Tibial nerve (tissue), 4 donors: ENCODE results near the gene BTLA. TPM values are rescaled to one million over a fixed set of nuclear protein-coding genes. Genes with fewer than 3 reads are reported as not detected.

Experiments
- DNase-seq, 2 donors: peaks; one replicate each; pipeline ENCODE4 v3.0.0-alpha.2; 2019; ENCODE audit warnings: low spot score in 2 of 2
- H3K27ac ChIP-seq, 4 donors: fragments of 200-600 bp; sonication (generic) in 3 of 4; one replicate each; pipeline ENCODE4 v1.5.1; 2017 to 2019; ENCODE audit warnings: mild to moderate bottlenecking in 1 of 4
- H3K27me3 ChIP-seq, 2 donors: fragments of 200-600 bp; sonication (generic) in 1 of 2; one replicate each; pipeline versions ENCODE4 v1.5.1 to v1.6.0; 2017 to 2019
- H3K36me3 ChIP-seq, 3 donors: fragments of 200-600 bp; sonication (generic); one replicate each; pipeline ENCODE4 v1.5.1; 2018 to 2019
- H3K4me1 ChIP-seq, 4 donors: fragments of 200-600 bp; sonication (generic) in 3 of 4; one replicate each; pipeline ENCODE4 v1.5.1; 2017 to 2019
- H3K4me3 ChIP-seq, 4 donors: fragments of 200-600 bp; sonication (generic) in 3 of 4; one replicate each; pipeline ENCODE4 v1.5.1; 2017 to 2019; ENCODE audit warnings: mild to moderate bottlenecking in 1 of 4, moderate library complexity in 1 of 4
- H3K9me3 ChIP-seq, 4 donors: fragments of 200-600 bp; sonication (generic) in 3 of 4; one replicate each; pipeline ENCODE4 v1.5.1; 2017 to 2019
- CTCF ChIP-seq, 5 experiments: fragments of 200-600 bp in 3 of 5; fragments of 450-650 bp in 2 of 5; sonication (generic) in 3 of 5; IDR thresholded peaks; one replicate each; pipeline ENCODE4 v1.5.1; 2016 to 2019; ENCODE audit warnings: antibody characterized with exemption in 5 of 5, mild to moderate bottlenecking in 3 of 5, moderate library complexity in 2 of 5
- EP300 ChIP-seq, 2 donors: sonication (generic); formaldehyde crosslinking; IDR thresholded peaks; one replicate each; pipeline ENCODE4 v1.6.1; 2017; ENCODE audit warnings: antibody characterized with exemption in 2 of 2, mild to moderate bottlenecking in 1 of 2
- POLR2A ChIP-seq, 2 donors: fragments of 450-650 bp; IDR thresholded peaks; one replicate each; pipeline ENCODE4 v1.6.1; 2017; ENCODE audit warnings: antibody characterized with exemption in 2 of 2, mild to moderate bottlenecking in 2 of 2, moderate library complexity in 2 of 2
- WGBS, 2 donors: methylation state at CpG; one replicate each; pipeline ENCODE4 v1.1.5; 2018; 5-methylcytosine and 5-hydroxymethylcytosine counted together
- total RNA-seq, 4 donors: library from RNA; depleted of rRNA; stranded (reverse); fragments of >200 nt; gene quantifications; one replicate each; pipeline ENCODE4 v1.1.0, GENCODE V29; 2016

Gene BTLA
- total RNA-seq, 4 donors from 2014 or later = 0.98 to 5.4 TPM; not detected in 2

DNA sequence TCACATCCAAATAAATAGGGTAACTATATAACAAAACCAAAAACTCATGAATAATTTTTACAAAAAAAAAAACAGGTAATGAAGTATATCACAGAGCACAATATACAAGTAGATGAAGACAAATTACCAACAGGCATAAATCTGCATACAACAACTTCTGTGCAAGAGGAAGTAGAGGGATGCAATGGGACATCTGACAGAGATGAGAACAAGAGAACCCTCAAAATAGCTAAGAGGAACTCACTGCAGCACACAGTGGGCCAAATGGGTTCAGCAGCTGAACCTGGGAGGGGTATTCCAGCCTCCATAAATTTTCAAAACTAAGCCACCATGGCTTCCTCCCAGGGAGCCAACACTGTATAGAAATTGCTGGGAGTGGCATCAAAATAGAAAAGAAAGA, 9.6 kb upstream of the BTLA start:
- no peak for DNase-seq
- TF ChIP-seq EP300 (IDR thresholded peaks at IDR 0.05) (no peak), POLR2A (IDR thresholded peaks at IDR 0.05) (no peak), CTCF (IDR thresholded peaks at IDR 0.05) (no peak)
- H3K4me1 ChIP-seq = peaks cover 0 to 11% (median 0%) of the 10 kb centered on the region in 4 donors
- no peaks in the 10 kb centered on the region for H3K9me3 ChIP-seq
- H3K36me3 ChIP-seq = no peaks in the 10 kb centered on the region
- H3K27ac ChIP-seq = no peak overlapping the region
- H3K4me3 ChIP-seq = no peak overlapping the region
- no peaks in the 10 kb centered on the region for H3K27me3 ChIP-seq

DNA sequence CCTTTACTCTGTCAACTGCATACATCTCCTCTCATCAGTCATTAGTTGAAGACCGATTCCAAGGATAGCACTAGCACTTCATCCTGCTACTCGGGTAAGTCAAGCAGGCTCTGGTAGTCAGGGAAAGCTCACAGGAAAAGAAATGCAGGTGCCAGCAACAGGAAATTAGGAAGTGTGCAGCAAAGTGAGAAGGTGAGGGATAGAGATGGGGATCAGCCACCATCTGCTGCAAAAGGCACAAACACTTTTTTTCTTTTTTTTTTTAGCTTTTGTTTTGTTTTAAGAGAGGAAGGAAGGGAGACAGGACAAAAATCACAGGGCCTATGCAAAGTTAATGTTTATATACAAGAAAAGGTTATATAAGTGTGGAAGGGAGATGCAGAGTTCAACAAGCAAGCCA, 9.0 kb upstream of the BTLA start:
- no peaks in the 10 kb centered on the region for H3K27me3 ChIP-seq
- no peaks in the 10 kb centered on the region for H3K9me3 ChIP-seq
- 86 to 89% methylated on average over 2 of the region's 2 CpGs for WGBS, 2 donors
- H3K27ac ChIP-seq = no peak overlapping the region
- H3K4me1 ChIP-seq = peaks cover 0 to 11% (median 0%) of the 10 kb centered on the region in 4 donors
- DNase-seq = no peak
- TF ChIP-seq EP300 (IDR thresholded peaks at IDR 0.05) (no peak), POLR2A (IDR thresholded peaks at IDR 0.05) (no peak), CTCF (IDR thresholded peaks at IDR 0.05) (no peak)
- no peak overlapping the region for H3K4me3 ChIP-seq
- no peaks in the 10 kb centered on the region for H3K36me3 ChIP-seq

DNA sequence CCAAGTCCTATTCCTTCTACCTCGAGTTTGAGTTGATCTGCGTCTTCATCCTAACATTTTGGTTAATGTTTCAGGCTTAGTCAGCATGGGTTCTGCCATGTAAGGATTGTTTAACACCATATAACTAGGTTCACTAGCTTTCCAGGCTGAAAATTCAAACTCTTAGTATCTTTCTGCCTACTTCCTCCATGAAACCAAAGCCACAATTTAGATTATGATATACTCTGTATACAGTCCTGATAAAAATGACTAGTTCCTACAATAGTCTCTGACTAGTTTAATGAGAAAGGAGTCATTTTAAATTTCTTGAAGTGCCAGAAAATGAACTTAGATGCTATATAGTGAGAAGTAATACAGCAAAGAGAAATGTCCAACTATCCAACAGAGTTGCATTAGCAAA, 6.6 kb upstream of the BTLA start:
- WGBS, 2 donors = 32 to 46% methylated on average over 2 of the region's 2 CpGs
- TF ChIP-seq EP300 (IDR thresholded peaks at IDR 0.05) = no peak
- TF ChIP-seq POLR2A (IDR thresholded peaks at IDR 0.05) = no peak
- no peak for TF ChIP-seq CTCF (IDR thresholded peaks at IDR 0.05)
- H3K36me3 ChIP-seq = no peaks in the 10 kb centered on the region
- H3K27me3 ChIP-seq = no peaks in the 10 kb centered on the region
- no peak overlapping the region for H3K27ac ChIP-seq
- H3K9me3 ChIP-seq = no peaks in the 10 kb centered on the region
- H3K4me3 ChIP-seq = no peak overlapping the region
- H3K4me1 ChIP-seq = peaks cover 0 to 11% (median 0%) of the 10 kb centered on the region in 4 donors
- no peak for DNase-seq

- no peak for DNase-seq
- Histone ChIP-seq H3K4me1 (peaks cover 0 to 3% (median 0%) of the 10 kb centered on the region in 4 donors), H3K27me3 (no peaks in the 10 kb centered on the region), H3K4me3 (no peak overlapping the region), H3K27ac (no peak overlapping the region), H3K36me3 (no peaks in the 10 kb centered on the region), H3K9me3 (no peaks in the 10 kb centered on the region)
- WGBS, 2 donors = 69% methylated on average over 3 of the region's 3 CpGs
- TF ChIP-seq EP300 (IDR thresholded peaks at IDR 0.05) (no peak), POLR2A (IDR thresholded peaks at IDR 0.05) (no peak), CTCF (IDR thresholded peaks at IDR 0.05) (no peak)
Measured at GRCh38 chr3:112504123-112504522, 4.9 kb upstream of the BTLA start.

DNA sequence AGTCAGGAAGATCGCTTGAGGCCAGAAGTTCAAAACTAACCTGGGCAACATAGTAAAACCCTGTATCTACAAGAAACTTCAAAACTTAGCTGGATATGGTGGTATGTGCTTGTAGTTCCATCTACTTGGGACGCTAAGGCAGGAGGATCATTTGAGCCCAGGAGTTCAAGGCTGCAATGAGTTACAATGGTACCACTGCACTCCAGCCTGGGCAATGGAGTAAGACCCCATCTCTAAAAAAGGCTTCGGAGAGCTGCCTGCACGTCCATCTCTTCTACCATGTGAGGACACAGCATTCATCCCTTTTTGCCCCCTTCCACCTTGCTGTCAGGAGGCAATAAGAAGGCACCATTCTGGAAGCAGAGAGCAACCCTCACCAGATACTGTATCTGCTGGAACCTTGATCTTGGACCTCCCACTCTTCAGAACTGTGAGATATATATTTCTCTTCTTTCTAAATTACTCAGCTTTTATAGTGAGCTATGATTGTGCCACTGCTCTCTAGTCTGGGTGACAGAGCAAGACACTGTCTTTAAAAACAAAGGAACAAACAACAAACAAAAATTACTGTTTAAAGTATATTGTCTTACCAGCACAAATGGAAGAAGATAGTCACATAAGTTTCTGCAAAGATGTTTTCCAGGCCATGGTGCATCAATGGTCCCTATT, 4.2 kb upstream of the BTLA start:
- Histone ChIP-seq H3K4me3 (no peak overlapping the region), H3K9me3 (no peaks in the 10 kb centered on the region), H3K4me1 (no peaks in the 10 kb centered on the region), H3K36me3 (no peaks in the 10 kb centered on the region), H3K27me3 (no peaks in the 10 kb centered on the region), H3K27ac (no peak overlapping the region)
- no peak for TF ChIP-seq POLR2A (IDR thresholded peaks at IDR 0.05)
- TF ChIP-seq EP300 (IDR thresholded peaks at IDR 0.05) = no peak
- TF ChIP-seq CTCF (IDR thresholded peaks at IDR 0.05) = no peak
- WGBS, 2 donors = 94% methylated on average over 4 of the region's 4 CpGs
- DNase-seq = no peak
